GM23248 (cell line): ENCODE results near the gene ACOX3.

Experiments
- EZH2 ChIP-seq: fragments of 200-600 bp; sonication (generic); IDR thresholded peaks from 2 replicates; pipeline ENCODE4 v1.6.1; 2018; ENCODE audit warnings: antibody characterized with exemption, mild to moderate bottlenecking; ENCODE audit not compliant: insufficient read depth, poor library complexity, severe bottlenecking
- EZH2phosphoT487 ChIP-seq: fragments of 200-600 bp; sonication (generic); IDR thresholded peaks from 2 replicates; pipeline ENCODE4 v1.6.1; 2018; ENCODE audit warnings: antibody characterized with exemption, moderate library complexity, mild to moderate bottlenecking, low read depth; ENCODE audit not compliant: insufficient read depth

DNA sequence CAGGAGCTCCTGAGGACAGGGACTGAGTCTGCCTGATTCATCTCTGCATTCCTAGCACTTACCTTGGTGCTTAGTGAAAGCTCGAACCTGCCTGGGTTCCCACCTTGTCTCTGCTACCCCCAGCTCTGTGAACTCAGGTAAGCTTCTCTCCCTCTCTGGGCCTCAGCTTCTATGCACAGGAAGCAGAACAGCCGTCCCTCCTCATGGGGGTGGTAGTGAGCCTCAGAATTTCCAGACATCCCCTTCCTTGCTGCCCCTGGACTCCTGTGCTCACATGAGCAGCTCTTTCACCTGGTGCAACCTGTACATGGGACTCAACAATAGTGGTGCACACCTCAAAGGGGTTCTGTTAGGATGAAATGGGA lies 120.2 kb downstream of the ACOX3 start:
- TF ChIP-seq EZH2: no peak
- no peak for TF ChIP-seq EZH2phosphoT487
